HG03469 (cell line): ENCODE data around the gene NUP35.
"Not testable (repeated sequence)": the region's sequence is repeated elsewhere in the genome, so short reads cannot be mapped to it uniquely, and the experiment has no call there.

Experiments
- ATAC-seq: cut with Tn5 transposase; IDR thresholded peaks from one replicate; pipeline ENCODE4 v1.9.1; 2021; ENCODE audit warnings: mild to moderate bottlenecking, moderate library complexity, moderate number of reproducible peaks; ENCODE audit not compliant: unreplicated experiment

NUP35 gene

DNA sequence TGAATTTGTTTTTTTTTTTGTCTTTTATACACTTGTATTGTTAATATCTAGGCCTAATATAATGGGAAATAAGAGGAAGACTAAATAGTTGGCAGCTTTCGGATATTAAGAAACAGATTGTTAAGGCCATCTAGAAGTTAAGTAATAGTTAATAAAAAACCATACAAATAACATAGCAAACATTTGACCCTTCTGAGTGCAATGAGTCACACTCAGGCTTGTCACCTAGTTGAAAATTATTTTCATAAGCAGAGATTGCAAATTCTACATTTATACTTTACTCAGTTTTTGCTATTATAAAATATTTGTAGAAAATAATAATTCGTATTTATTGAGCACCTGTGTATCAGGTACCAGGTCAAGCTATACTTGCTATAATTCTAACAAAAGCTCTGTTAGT is 2.4 kb downstream of the NUP35 start:
- no peak for ATAC-seq

DNA sequence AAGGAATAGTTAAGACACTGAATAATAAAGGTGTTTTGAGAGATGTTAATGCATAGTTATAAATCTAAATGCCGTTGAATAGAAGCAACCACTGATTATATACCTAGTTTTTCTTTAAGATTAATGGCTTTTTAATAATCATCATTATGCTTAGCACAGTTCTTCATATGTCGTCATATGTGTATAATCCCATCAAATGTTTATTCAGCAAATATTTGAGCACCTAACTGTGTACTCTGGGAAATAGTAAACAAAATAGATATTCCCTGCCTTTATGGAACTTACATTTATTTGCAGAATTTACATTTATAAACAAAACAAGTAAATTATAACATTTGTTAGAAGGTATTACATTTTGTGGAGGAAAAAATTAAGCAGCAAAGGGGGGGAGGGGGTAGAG is 9.8 kb downstream of the NUP35 start:
- ATAC-seq: no peak

DNA sequence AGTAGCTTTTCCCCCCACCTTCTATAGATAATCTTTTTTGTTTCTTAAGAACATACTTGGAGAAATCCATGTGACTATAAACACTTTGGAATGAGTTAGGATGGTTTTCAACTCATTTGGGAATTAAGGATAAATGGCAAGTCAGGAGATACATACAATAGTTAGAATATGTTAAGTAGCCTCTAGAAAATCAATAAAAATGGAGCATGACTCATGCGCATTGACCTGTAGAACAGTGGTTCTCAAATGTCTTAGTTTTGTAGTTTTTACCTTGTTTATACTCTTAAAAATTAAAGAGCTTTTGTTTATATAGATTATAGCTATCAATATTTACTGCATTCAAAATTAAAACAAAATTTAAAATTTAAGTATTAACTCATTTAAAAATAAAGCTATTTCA is 24.7 kb downstream of the NUP35 start:
- ATAC-seq: no peak

DNA sequence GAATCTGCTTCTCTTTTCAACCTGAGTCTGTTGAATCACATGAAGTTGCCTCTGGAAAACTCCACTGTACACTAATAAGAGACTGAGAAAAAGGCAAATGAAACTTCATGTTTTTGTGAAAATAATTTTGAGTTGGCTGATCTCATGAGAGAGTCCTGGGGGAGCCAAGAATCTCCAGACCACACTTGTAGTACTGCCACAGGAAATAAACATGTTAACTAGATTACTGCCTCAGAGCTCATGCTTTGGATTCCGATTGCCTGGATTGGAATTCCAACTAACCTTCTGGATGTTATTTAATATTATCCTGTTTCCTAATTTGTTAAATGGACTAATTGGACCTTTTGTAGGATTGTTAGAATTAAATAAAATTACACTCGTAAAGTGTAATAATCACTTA is 25.2 kb downstream of the NUP35 start:
- ATAC-seq: no peak

DNA sequence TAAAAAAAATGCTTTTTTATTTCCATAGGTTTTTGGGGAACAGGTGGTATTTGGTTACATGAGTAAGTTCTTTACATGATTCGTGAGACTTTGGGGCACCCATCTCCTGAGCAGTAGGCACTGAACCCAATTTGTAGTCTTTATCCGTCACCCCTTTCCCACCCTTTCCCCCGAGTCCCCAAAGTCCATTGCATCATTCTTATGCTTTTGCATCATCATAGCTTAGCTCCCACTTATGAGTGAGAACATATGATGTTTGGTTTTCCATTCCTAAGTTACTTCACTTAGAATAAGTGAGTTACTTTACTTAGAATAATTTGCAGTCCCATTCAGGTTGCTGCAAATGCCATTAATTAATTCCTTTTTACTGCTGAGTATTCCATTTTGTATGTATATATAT is 28.0 kb downstream of the NUP35 start:
- not testable (repeated sequence) for ATAC-seq

DNA sequence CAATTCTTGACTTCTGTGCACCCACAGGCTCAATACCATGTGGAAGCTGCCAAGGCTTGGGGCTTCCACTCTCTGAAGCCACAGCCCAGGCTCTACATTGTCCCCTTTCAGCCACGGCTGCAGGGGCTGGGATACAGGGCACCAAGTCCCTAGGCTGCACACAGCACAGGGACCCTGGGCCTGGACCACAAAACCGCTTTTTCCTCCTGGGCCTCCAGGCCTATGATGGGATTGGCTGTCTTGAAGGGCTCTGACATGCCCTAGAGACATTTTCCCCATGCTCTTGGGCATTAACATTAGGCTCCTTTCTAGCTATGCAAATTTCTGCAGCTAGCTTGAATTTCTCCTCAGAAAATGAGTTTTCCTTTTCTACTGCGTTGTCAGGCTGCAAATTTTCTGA is 29.7 kb downstream of the NUP35 start:
- ATAC-seq: no peak

DNA sequence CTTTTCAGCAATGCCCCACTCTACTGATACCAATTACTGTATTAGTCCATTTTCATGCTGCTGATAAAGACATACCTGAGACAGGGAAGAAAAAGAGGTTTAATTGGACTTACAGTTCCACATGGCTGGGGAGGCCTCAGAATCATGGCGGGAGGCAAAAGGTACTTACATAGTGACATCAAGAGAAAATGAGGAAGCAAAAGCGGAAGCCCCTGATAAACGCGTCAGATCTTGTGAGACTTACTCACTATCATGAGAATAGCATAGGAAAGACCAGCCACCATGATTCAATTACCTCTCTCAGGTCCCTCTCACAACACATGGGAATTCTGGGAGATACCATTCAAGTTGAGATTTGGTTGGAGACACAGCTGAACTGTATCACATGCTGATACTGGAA is 30.5 kb downstream of the NUP35 start:
- not testable (repeated sequence) for ATAC-seq

DNA sequence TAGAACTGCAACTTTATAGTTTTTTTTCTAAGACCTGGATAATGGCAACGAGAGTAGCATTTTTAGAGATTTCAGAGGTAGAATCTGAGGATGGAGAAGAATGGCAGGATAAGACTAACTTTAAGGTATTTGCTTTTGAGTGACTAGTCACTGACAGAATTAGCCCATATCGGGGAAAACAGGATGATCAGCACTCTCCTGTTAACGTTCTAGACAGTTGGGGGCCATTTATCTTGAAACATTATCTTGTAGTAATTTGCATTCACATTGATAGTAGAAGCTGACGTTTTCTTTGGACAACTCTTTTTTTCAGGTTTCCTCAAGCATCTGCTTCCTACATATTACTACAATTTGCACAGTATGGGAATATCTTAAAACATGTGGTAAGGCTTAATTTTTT is 32.9 kb downstream of the NUP35 start:
- ATAC-seq: no peak

DNA sequence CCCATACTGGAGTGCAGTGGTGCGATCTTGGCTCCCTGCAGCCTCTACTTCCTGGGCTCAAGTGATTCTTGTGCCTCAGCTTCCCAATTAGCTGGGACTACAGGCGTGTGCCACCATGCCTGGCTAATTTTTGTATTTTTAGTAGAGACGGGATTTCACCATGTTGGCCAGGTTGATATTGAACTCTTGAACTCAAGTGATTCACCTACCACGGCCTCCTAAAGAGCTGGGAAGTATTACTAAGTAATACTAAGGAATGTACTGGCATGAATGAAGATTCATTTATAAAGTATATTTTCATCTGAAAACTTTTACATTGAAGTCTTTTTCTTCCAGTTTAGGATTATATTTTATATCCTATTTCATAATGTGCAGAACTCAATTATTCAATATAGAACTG is 38.1 kb downstream of the NUP35 start:
- no peak for ATAC-seq

DNA sequence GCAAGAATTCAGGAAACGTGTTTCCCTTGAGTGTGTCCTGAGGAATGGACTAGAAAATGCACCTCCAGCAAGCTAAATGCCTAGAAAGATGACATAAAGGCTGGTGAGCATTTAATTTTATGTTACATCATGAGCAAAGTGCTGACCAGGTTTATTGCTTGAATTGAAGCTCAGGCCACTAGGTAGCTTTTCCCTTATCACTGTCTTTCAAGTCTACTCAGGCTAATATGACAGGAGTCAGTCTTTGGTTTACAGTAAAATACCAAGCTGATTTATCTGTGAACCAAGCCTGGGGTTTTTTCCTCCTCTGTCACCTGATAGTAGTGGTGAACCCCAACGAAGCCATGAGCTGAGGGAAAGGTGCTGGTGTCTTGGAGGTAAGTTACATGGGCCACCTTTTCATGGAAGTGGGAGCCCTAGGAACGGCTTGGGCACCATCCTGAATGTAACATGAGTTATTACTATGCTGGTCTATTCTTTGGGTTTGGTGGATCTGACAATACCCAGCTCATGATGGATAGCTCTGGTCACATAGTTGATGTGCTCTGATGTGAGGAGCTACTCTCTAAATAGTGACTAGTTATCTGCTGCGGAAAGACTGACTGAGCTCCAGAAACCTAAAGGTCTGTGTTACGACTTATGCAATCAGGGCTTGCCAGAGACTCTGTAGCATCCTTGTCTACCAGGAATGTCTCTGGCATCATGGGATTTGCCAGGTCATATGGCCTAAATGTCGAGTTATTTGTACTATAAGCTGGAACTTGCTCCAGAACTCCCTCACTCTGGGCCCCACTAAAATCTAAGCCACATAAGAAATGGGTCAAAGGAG is 39.8 kb downstream of the NUP35 start:
- ATAC-seq: no peak

DNA sequence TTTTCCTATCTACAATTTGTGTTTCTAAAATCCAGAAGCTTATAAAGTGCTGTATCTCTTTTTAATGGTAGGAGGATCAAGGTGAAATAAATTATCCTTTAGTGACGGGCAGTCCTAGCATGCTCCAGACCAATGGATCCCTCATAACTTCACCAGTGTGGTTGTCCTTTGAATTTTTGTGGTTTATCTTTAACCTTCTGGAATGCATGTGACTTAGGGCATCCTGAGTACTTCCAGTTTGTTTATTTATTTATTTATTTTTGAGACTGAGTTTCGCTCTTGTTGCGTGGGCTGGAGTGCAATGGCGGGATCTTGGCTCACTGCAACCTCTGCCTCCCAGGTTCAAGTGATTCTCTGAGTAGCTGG is 40.4 kb downstream of the NUP35 start:
- no peak for ATAC-seq

DNA sequence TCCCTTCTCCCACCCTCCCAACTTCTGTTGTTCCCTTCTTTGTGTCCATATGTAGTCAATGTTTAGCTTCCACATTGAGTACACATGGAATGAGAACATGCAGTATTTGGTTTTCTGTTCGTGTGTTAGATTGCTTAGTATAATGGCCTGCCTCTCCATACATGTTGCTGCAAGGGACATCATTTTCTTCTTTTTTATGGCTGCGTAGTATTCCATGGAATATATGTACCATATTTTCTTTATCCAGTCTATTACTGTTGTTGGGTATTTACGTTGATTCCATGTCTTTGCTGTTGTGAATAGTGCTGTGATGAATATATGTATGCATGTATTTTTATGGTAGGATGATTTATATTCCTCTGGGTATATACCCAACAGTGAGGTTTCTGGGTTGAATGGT is 42.0 kb downstream of the NUP35 start:
- ATAC-seq: no peak

DNA sequence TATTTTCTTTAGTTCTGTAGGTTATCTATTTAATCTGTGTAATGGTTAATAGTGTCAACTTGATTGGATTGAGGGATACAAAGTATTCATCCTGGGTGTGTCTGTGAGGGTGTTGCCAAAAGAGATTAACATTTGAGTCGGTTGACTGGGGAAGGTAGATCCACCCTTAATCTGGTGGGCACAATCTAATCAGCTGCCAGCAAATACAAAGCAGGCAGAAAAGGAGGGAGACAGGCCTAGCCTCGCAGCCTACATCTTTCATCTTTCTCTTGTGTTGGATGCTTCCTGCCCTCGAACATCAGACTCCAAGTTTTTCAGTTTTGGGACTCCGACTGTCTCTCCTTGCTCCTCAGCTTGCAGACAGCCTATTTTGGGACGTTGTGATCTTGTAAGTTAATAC is 42.7 kb downstream of the NUP35 start:
- ATAC-seq: not testable (repeated sequence)

DNA sequence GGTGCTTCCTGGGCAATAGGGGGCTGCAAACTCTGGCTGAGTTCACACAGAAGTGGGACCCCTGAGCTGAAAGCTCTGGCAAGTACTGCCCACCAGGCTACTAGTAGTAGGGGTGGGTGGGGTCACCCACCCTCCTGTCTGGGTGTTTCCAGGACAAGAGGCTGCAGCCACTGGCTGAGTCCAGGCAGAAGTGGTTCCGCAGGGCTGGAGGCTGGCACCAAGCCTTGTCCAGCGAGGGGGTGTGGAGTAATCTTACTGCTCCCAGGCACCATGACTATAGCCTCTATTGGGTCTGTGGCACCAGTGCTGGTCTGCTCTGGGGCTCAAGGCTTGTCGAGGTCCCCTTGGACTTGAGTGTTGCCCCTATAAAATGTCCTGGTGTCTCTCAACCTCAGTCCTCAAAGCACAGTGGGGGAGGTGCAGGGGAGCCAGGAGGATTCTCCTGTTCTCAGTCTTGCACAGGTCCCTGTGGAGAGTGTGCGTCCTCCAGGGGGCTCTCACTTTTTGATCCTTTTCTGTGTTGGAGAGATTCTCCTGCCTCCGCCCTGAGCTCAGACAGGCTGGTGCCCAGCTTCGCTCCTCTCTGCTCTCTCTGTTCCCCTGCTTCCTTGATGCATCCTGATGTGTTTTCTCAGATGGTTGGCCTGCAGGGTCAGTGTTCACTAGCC is 48.1 kb downstream of the NUP35 start:
- no peak for ATAC-seq

DNA sequence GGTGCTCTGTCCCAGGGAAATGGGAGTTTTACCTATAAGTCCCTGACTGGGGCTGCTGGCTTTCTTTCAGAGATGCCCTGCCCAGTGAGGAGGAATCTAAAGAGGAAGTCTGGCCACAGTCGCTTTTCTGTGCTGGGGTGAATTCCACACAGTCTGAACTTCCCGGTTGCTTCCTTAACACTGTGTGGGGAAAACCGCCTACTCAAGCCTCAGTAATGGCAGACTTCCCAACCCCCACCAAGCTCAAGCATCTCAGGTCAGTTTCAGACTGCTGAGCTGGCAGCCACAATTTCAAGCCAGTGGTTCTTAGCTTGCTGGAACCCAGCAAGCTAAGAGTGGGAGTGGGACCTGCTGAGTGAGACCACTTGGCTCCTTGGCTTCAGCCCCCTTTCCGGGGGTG is 54.9 kb downstream of the NUP35 start:
- ATAC-seq: no peak

DNA sequence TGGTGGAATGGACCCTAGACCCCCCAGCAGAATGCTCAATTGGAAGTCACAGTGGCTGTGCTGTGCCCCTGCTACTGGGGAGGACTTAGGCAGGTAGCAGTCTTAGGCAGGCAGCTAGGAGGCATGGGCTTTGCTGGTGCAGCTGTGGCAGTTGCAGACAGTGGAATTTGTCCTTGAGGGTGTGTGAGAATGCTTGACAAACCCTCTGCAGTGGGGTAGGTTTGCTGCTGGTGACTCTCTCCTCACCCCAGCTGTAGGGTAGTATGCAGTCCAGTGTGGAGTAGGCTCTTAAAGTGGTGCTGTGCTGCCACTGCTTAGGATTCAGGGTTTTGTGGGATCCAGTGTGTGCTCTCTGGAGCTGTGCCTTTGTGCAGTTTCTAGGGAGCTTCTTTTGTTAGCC is 61.3 kb downstream of the NUP35 start:
- no peak for ATAC-seq

DNA sequence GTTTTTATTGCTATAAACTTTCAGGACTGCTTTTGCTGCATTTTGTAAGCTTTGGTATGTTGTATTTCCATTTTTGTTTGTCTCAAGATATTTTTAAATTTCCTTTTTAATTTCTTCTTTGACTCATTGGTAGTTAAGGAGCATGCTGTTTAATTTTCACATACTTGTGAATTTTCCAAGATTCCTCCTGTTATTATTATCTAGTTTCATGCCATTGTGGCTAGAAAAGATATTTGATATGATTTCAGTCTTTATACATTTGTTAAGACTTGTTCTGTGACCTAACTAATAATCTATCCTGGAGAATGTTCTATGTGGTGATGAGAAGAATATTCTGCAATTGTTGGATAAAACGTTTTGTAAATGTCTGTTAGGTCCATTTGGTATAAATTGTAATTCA is 62.1 kb downstream of the NUP35 start:
- ATAC-seq: no peak

DNA sequence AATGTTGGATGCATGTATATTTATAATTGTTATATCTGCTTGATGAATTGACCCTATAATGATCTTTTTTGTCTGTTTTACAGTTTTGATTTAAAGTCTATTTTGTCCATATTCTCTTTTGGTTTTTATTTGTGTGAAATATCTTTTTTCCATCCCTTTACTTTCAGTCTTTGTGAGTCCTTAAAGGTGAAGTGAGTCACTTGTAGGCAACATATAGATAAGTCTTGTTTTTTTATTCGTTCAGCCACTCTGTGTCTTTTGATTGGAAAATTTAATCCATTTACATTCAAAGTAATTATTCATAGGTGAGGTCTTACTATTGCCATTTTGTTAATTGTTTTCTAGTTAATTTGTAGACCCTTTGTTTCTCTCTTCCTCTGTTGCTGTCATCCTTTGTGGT is 62.5 kb downstream of the NUP35 start:
- ATAC-seq: no peak

DNA sequence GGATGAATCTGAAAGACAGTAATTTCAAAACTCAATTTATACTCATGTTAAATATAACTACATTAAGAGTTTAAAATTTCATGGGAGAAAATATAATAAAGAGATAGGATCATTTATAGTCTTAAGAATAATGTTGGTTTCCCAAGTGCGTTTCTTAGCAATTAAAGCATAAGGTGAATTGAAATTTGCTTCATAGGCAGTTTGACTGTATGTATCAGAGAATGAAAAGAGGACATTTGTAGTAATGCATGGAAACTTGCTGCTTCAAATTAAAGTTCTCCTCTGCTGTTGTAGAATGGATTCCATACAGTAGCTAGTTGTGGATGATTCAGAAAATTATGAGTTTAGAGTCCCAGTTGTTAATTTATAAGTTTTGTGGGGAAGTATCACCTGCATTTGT is 68.1 kb downstream of the NUP35 start:
- ATAC-seq: no peak

DNA sequence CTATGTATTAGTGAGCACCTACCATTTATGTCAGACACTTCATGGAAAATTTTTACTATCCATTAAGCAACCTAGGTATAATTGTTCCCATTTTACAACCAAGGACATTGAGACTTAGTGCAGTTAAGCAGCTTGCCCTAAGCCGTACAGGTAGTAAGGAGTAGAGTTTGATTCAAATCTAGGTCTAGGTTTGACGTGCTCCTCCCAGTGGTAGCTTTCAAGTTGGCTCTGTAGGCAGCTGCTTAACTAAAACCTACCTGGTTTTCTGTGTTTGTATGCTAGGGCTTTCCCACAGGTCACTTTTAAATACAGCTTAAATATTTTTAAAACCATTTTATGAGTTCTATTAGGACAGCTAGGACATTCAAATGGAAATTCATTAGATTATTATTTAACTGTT is 69.7 kb downstream of the NUP35 start:
- ATAC-seq: no peak

DNA sequence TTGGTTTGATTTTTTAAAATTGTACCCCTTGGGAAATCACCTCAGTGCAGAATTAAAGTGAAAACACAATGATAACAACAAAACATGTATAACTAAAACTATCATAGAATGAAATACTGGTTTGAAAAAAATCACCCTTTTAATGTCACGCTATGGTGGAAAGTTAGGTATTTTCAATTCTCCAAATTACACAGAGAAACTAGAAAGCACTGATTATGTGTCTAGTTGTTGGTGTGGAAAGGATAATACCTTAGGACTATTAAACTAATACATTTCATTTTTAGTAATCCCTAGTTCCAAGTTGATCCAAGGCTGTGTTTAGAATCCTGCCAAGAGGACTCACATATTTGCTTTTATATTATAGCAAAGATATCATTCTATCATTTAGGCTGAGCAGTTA is 71.2 kb downstream of the NUP35 start:
- no peak for ATAC-seq

DNA sequence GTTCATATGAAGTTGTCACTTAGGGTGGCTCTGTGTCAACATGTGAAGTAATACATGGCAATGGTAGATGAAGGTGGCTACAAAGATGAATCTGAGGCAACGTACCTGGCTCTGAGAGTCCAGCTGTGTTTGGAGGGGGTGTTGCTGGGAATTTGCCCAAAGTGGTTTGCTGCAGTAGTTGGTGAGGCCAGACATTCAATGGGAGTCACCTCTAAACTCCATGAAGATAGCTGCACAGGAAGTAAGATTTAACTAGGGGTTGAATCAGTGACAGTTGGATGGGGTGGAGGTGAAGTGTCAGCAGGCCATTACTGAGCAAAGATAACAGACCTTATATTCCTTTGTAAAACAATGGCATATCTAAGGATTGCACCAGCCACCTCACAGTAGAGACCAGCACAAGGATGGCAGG is 71.8 kb downstream of the NUP35 start:
- ATAC-seq: no peak

DNA sequence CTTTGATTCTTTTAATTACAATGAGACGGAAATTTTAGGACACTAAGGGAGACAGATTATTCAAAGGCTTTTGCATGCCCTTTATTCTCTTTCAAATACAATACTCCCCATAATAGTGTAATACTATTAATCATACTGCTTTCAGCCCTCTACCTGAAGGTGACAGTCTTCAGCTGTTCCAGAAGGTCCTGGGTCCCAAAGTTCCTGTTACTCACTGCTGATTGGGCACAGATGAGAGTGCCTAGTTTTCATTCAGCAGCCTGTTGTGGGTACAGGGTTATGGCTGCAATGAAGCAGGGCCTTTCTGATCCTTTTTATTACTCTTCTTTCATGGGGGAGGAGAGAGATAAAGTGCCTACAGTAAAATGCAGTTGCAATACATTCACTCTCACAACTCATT is 80.2 kb downstream of the NUP35 start:
- ATAC-seq: no peak
